Activated CD8-positive, alpha-beta memory T cell treated with anti-CD3 and anti-CD28 coated beads, Interleukin-2, amount 50 U/mL, for 4 hours (primary cell): Measurements from ENCODE around the gene CARD19.
A peak's percentile ranks its signal among the peaks of the same experiment; 100 is the strongest.

Source experiments
- DNase-seq: peaks from one replicate; pipeline ENCODE4 v3.0.0-alpha.2; 2020

CARD19 gene

GRCh38 chr9:93121316-93122241 lies 25.6 kb downstream of the CARD19 start:
- peak; percentile 11 for DNase-seq

DNA sequence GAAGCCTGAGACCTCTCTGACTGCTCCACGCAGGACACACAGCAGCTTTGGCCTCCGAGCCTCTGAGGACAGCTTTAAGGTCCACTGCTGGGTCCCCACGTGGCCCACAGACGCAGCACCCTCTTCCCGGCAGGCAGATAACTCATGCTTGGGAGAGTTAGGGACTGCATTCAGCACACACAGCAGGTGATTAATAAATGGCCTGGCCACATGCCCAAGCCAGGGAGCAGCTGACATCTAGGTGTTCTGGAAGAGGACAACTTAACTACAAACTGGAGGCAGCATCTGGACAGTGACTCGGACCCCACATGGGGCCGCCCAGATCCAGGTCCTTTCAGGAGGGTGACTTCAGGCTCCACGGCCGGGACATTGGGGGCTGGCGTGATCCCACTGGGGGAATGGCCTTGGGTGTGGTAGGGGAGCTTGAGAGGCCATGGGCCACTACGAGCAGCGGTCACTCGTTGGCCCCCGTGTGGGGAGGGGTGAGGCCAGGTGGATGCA lies 26.8 kb downstream of the CARD19 start:
- DNase-seq, result peak; percentile 12

GRCh38 chr9:93123561-93124283 lies 27.7 kb downstream of the CARD19 start:
- peak; percentile 11 for DNase-seq

- DNase-seq, result peak; percentile 11
These were observed 28.8 kb downstream of the CARD19 start for GRCh38 chr9:93124793-93125192.

- peak; percentile 12 for DNase-seq
These were observed 29.4 kb downstream of the CARD19 start for GRCh38 chr9:93125331-93125894.

GRCh38 chr9:93126151-93126781 lies 30.2 kb downstream of the CARD19 start:
- DNase-seq, result peak; percentile 21

DNA sequence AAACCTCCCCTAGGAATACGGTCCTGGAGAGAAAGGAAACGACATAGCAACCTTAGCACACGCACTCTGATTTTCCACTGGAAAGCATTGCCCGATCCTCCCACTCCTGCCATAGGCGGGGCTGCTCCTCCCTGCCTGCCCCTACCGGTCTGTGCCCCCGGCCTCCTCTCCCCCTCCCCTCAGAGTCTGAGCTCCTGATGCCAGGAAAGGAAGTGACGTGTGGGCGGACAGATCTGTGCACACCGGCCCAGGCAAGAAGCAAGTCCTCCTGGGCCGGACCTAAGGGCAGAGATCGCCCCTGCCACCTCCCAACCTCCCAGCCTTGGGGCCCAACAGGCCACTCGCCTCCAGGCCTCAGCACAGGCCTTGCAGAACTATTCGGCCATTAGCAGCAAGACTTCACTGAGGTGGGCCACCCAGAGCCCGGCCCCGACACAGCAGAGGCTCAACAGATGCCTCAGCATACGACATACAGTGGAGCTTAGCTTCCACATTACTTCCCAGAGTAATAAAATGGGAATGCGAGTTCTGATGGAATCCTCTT lies 30.9 kb downstream of the CARD19 start:
- peak; percentile 20 for DNase-seq

DNA sequence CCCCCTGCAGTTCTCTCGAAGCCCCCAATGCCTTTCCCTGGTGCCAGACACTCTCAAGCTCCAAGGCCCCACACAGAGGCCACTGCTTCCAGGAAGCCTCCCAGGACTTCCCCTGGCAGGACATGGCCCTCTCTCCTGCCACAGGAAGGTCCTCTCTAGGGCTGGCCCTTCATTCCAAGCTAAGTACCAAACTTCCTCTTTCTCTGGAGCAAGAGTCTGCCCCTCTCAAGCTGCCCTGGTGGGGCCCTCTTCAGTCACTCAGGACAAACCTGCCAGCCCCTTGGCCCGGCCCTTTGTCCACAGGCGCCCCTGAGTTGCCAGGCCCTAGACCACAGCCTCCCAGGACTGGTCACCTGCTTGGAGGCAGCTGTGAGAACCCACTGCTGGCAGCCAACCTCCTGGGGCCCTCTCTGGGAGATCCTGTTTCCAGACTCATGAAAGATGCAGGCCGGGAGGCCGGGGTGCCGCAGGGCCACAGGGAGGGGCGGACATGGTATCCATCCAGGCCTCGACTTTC lies 31.4 kb downstream of the CARD19 start:
- peak; percentile 12 for DNase-seq

GRCh38 chr9:93128011-93128714 lies 32.1 kb downstream of the CARD19 start:
- DNase-seq, result no peak

- DNase-seq, result no peak
These were observed 32.8 kb downstream of the CARD19 start for GRCh38 chr9:93128715-93129224.

GRCh38 chr9:93129286-93129685 lies 33.3 kb downstream of the CARD19 start:
- DNase-seq, result no peak

- no peak for DNase-seq
These were observed 33.9 kb downstream of the CARD19 start for GRCh38 chr9:93129691-93130500.

GRCh38 chr9:93130861-93131481 lies 35.0 kb downstream of the CARD19 start:
- DNase-seq, result no peak

GRCh38 chr9:93131599-93132286 lies 35.7 kb downstream of the CARD19 start:
- no peak for DNase-seq

- DNase-seq, result no peak
These were observed 36.4 kb downstream of the CARD19 start for GRCh38 chr9:93132287-93132927.

- DNase-seq, result no peak
These were observed 37.1 kb downstream of the CARD19 start for GRCh38 chr9:93132946-93133680.

DNA sequence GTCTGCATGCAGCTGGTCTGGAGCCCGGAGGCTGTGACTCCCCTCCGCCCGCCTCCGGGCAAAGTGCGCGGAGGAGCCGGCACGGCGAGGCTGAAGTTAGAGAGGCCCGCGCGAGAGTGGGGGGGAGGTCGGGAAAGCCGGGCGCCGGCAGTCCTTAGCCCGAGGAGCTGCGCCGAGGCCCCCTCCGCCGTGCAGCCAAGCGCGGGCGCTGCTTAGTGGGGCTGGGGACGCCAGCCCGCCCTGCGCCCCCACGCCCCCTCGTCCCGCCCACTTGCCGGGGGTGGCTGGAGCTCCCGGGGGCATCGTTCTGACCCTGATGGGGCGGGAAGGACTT lies 37.6 kb downstream of the CARD19 start:
- peak; percentile 58 for DNase-seq

GRCh38 chr9:93134015-93134739 lies 38.2 kb downstream of the CARD19 start, which contains the start of gene NINJ1:
NINJ1 (minus strand) TSS chr9:93134251; CDS start chr9:93134217, 34 bp downstream.
- peak; percentile 91 for DNase-seq
